GM12891 (cell line): ENCODE data around the gene NDUFAF8.

Source experiments
- POLR2A ChIP-seq: IDR thresholded peaks from 2 replicates; pipeline ENCODE4 v1.6.1; 2011; ENCODE audit warnings: low read depth, low read length, control low read depth
- POLR2AphosphoS5 ChIP-seq: IDR thresholded peaks from 2 replicates; pipeline ENCODE4 v1.6.1; 2011; ENCODE audit warnings: low read depth, low read length, control low read depth
- TAF1 ChIP-seq: IDR thresholded peaks from 2 replicates; pipeline ENCODE4 v1.6.1; 2011; ENCODE audit warnings: low read depth, low read length, control low read depth

DNA sequence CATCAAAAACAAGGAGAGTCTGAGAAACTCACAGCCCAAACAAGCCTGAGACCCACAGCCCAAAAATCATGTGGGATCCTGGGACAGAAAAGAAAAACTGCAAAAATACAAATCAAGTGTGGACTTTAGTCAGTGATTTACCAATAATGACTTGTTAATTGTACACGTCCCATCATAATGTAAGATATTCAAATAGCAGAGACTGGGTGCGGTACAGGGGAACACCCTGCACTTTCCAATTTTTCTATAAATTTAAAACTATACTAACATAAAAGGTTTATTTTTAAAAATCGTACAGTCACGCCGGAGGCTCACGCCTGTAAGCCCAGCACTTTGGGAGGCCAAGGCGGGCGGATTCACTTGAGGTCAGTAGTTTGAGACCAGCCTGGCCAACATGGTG is 25.1 kb upstream of the NDUFAF8 start:
- no peak for TF ChIP-seq POLR2A
- no peak for TF ChIP-seq TAF1
- TF ChIP-seq POLR2AphosphoS5: no peak
